Colonic mucosa (tissue), 4 donors: ENCODE data around the gene ANO10. TPM values are rescaled to one million over a fixed set of nuclear protein-coding genes. Genes with fewer than 3 reads are reported as not detected.
"Not testable (repeated sequence)": the region's sequence is repeated elsewhere in the genome, so short reads cannot be mapped to it uniquely, and the experiment has no call there.

Experiments used
- DNase-seq: peaks from one replicate; pipeline ENCODE4 v3.0.0-alpha.2; 2020
- H3K27ac ChIP-seq: fragments of 200-600 bp; one replicate; pipeline ENCODE4 v1.8.0; 2021
- H3K27me3 ChIP-seq: fragments of 200-600 bp; one replicate; pipeline ENCODE4 v1.8.0; 2021
- H3K36me3 ChIP-seq: fragments of 200-600 bp; one replicate; pipeline ENCODE4 v1.8.0; 2021
- H3K4me1 ChIP-seq: fragments of 200-600 bp; one replicate; pipeline ENCODE4 v1.8.0; 2021; ENCODE audit warnings: mild to moderate bottlenecking
- H3K4me3 ChIP-seq: fragments of 200-600 bp; one replicate; pipeline ENCODE4 v1.8.0; 2021
- H3K9ac ChIP-seq, 2 donors: one replicate each; pipeline ENCODE4 v1.7.0; 2013; ENCODE audit warnings: control low read depth in 2 of 2, low read depth in 2 of 2, low read length in 2 of 2
- H3K9me3 ChIP-seq: fragments of 200-600 bp; one replicate; pipeline ENCODE4 v1.8.0; 2021
- CTCF ChIP-seq: fragments of 200-600 bp; IDR thresholded peaks from one replicate; pipeline ENCODE4 v1.8.0; 2022; ENCODE audit warnings: antibody characterized with exemption, mild to moderate bottlenecking
- intact Hi-C: fragments of 100-400 bp; cut with DNase I; formaldehyde crosslinking; loops from one replicate; pipeline ENCODE4 v1.14.1; 2022
- total RNA-seq, 2 donors: library from RNA; stranded (reverse); fragmentation: NEBNext Ultra II Directional in 1 of 2; extraction: Animal tissue kit (Norgen Biotek cat#: 25700) in 1 of 2; gene quantifications; one replicate each; pipeline ENCODE4 v1.2.1, GENCODE V29; 2021
- donor health status: healthy.
- donor health status: DM: no; HTN: no; CAD: no.
- donor health status: DM: no; HTN: no; CAD: no.

The ANO10 gene
- total RNA-seq: 10 to 100 TPM; 53.9 to 69.0 TPM

GRCh38 chr3:43621656-43622432 is at the start of gene ANO10:
TSS of gene ANO10 (minus strand) at chr3:43622011. CDS start at chr3:43605852, 16,159 bp downstream.
- no peak for TF ChIP-seq CTCF
- Histone ChIP-seq H3K36me3 (no peaks in the 10 kb centered on the region), H3K4me3 (peak within 1 kb of the TSS; percentile 82), H3K27ac (peak within 1 kb of the TSS; percentile 76), H3K4me1 (peaks cover 4% of the 10 kb centered on the region), H3K27me3 (no peaks in the 10 kb centered on the region), H3K9ac (peak within 1 kb of the TSS; percentile 85 to 91), H3K9me3 (no peaks in the 10 kb centered on the region)
- intact Hi-C loops: no loop called here
- DNase-seq: peak; percentile 99

- H3K36me3 ChIP-seq: no peaks in the 10 kb centered on the region
- no peaks in the 10 kb centered on the region for H3K4me1 ChIP-seq
- H3K27me3 ChIP-seq: no peaks in the 10 kb centered on the region
- TF ChIP-seq CTCF: no peak
- no peak overlapping the region for H3K9ac ChIP-seq
- no peak for DNase-seq
- intact Hi-C loops: no loop called here
- H3K4me3 ChIP-seq: no peak overlapping the region
- H3K9me3 ChIP-seq: no peaks in the 10 kb centered on the region
- H3K27ac ChIP-seq: no peak overlapping the region
Measured at GRCh38 chr3:43670635-43671522, 49.1 kb upstream of the ANO10 start.

- H3K9me3 ChIP-seq, intact Hi-C loops, H3K27me3 ChIP-seq, DNase-seq, H3K27ac ChIP-seq, H3K9ac ChIP-seq, H3K4me3 ChIP-seq, H3K36me3 ChIP-seq, H3K4me1 ChIP-seq: not testable (repeated sequence)
Measured at GRCh38 chr3:43665011-43665410, 43.2 kb upstream of the ANO10 start.

- DNase-seq, H3K36me3 ChIP-seq, H3K9ac ChIP-seq, H3K27ac ChIP-seq, H3K9me3 ChIP-seq, H3K27me3 ChIP-seq, H3K4me3 ChIP-seq, intact Hi-C loops, H3K4me1 ChIP-seq: not testable (repeated sequence)
Measured at GRCh38 chr3:43661376-43661775, 39.6 kb upstream of the ANO10 start.

- H3K36me3 ChIP-seq: no peaks in the 10 kb centered on the region
- H3K9me3 ChIP-seq: no peaks in the 10 kb centered on the region
- intact Hi-C loops: no loop called here
- no peak overlapping the region for H3K9ac ChIP-seq
- no peak overlapping the region for H3K4me3 ChIP-seq
- no peaks in the 10 kb centered on the region for H3K4me1 ChIP-seq
- peak; percentile 23 for DNase-seq
- no peak overlapping the region for H3K27ac ChIP-seq
- H3K27me3 ChIP-seq: no peaks in the 10 kb centered on the region
- TF ChIP-seq CTCF: no peak
Measured at GRCh38 chr3:43659250-43659880, 37.6 kb upstream of the ANO10 start.

- H3K9me3 ChIP-seq, H3K9ac ChIP-seq, H3K27ac ChIP-seq, H3K36me3 ChIP-seq, H3K4me3 ChIP-seq, DNase-seq, H3K27me3 ChIP-seq, intact Hi-C loops, H3K4me1 ChIP-seq: not testable (repeated sequence)
Measured at GRCh38 chr3:43656390-43656789, 34.6 kb upstream of the ANO10 start.
